Ishikawa (cell line): ENCODE data around the gene PSAP.
A peak's percentile ranks its signal among the peaks of the same experiment; 100 is the strongest.

ENCODE experiments used
- CREB1 ChIP-seq: IDR thresholded peaks from 2 replicates; pipeline ENCODE4 v1.6.1; 2012; ENCODE audit warnings: low read depth
- EGR1 ChIP-seq: IDR thresholded peaks from 2 replicates; pipeline ENCODE4 v1.6.1; 2012
- FOXM1 ChIP-seq: IDR thresholded peaks from 2 replicates; pipeline ENCODE4 v1.6.1; 2012; ENCODE audit warnings: low read depth, borderline replicate concordance
- RAD21 ChIP-seq: IDR thresholded peaks from 2 replicates; pipeline ENCODE4 v1.6.1; 2012; ENCODE audit warnings: low read depth
- YY1 ChIP-seq: IDR thresholded peaks from 2 replicates; pipeline ENCODE4 v1.6.1; 2012; ENCODE audit warnings: low read depth
- TF ChIP-seq, protein P1 (sequence below): IDR thresholded peaks from 2 replicates; pipeline ENCODE4 v1.6.1; 2012
- TF ChIP-seq, protein P2 (sequence below): IDR thresholded peaks from 2 replicates; pipeline ENCODE4 v1.6.1; 2012

DNA sequence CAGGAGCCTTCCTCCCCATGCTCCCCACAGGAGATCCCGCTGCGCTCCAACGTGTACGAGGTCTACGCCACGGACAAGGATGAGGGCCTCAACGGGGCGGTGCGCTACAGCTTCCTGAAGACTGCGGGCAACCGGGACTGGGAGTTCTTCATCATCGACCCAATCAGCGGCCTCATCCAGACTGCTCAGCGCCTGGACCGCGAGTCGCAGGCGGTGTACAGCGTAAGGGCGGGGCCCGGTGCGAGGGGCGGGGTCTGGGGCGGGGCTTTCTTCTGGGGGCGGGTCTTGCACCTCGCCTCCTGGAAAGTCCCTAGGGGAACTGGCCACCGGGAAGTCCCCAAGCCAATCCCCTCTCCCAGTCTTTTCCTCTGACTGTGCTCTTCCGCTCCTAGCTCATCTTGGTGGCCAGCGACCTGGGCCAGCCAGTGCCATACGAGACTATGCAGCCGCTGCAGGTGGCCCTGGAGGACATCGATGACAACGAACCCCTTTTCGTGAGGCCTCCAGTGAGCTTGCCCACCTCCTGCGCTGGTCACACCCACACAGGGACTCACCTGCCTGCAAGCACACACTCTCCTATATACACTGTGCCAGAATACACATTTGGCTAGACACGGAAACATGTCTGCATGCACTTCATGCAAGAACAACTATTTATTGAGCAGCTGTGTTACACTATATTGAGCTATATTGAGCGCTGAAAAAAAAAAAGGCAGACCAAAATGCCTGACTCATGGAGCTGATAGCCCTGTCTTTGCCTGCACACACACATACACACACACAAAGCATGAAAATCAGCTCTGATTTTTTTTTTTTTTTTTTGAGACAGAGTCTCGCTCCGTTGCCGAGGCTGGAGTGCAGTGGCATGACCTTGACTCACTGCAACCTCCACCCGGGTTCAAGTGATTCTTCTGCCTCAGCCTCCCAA is 45.0 kb downstream of the PSAP start:
- TF ChIP-seq EGR1 (no peak), CREB1 (no peak), FOXM1 (no peak), YY1 (no peak), RAD21 (no peak)
- TF ChIP-seq, protein P1, sequence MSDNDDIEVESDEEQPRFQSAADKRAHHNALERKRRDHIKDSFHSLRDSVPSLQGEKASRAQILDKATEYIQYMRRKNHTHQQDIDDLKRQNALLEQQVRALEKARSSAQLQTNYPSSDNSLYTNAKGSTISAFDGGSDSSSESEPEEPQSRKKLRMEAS, result peak; percentile 55
- TF ChIP-seq, protein P2, sequence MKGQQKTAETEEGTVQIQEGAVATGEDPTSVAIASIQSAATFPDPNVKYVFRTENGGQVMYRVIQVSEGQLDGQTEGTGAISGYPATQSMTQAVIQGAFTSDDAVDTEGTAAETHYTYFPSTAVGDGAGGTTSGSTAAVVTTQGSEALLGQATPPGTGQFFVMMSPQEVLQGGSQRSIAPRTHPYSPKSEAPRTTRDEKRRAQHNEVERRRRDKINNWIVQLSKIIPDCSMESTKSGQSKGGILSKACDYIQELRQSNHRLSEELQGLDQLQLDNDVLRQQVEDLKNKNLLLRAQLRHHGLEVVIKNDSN, result no peak
